ENCODE data around the gene METRNL. TPM values are rescaled to one million over a fixed set of nuclear protein-coding genes. Genes with fewer than 3 reads are reported as not detected.
"Not testable (repeated sequence)": the region's sequence is repeated elsewhere in the genome, so short reads cannot be mapped to it uniquely, and the experiment has no call there.

The METRNL gene
- total RNA-seq, 1 experiment from 2014 or later: 238 TPM

- Histone ChIP-seq H3K36me3 (peaks cover 24% of the 10 kb centered on the region), H3K4me3 (no peak overlapping the region), H3K9me3 (peaks cover 14% of the 10 kb centered on the region), H3K27me3 (no peaks in the 10 kb centered on the region)
- DNase-seq: no peak
These were observed 32.3 kb upstream of the METRNL start for GRCh38 chr17:83047182-83047478.

DNA sequence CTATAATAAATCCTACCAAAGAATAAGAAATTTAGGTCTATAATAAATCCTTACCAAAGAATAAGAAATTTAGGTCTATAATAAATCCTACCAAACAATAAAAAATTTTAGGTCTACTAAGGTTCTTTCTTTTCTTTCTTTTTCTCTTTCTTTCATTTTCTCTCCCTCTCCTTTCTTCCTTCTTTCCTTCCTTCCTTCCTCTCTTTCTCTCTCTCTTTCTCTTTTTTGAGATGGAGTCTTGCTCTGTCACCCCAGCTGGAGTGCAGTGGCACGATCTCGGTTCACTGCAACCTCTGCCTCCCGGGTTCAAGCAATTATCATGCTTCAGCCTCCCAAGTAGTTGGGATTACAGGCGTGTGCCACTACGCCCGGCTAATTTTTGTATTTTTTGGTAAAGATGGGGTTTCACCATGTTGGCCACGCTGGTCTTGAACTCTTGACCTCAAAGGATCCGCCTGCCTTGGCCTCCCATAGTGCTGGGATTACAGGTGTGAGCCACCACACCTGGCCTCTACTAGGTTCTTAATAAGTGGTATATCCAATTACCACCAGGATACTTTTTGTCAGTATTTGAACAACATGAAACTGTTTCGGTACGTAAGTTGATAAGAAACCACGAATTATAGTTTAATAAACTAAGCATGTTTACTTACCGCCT is 31.5 kb upstream of the METRNL start:
- peaks cover 18% of the 10 kb centered on the region for H3K36me3 ChIP-seq
- not testable (repeated sequence) for H3K27me3 ChIP-seq, H3K4me3 ChIP-seq, H3K9me3 ChIP-seq, DNase-seq

DNA sequence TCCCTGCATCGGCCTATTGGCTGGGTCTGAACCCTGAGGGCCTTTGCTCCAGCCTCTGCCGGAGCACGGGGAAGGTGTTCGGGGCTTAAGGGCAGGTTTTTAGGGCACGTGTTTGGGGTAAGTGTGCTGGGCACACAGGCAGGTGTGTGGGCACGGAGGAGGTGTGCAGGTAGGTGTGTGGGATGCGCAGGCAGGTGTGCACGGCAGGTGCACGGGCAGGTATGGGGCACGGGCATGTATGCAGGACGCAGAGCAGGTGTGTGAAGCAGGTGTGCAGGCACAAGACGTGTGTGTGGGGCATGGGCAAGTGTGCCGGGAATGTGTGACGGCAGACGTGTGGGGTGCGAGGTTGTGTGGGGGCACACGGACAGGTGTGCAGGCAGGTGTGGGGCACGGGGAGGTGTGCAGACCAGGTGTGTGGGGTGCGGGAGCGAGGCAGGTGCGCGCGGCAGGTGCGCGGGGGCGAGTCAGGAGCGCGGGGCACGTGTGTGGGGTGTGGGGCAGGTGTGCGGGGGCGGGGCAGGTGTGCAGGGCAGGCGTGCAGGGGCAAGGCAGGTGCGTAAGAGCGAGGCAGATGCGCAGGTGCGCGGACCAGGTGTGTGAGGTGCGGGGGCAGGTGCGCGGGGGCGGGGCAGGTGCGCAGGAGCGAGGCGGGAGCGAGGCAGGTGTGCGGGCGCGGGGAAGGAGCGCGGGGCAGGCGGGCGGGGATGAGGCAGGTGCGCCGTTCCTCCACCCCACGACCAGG is 28.6 kb upstream of the METRNL start:
- no peaks in the 10 kb centered on the region for H3K27me3 ChIP-seq
- H3K9me3 ChIP-seq: peaks cover 8% of the 10 kb centered on the region
- peaks cover 15% of the 10 kb centered on the region for H3K36me3 ChIP-seq
- no peak for DNase-seq
- peak overlapping the region; percentile 82 for H3K4me3 ChIP-seq

GRCh38 chr17:83051396-83052240 is 27.8 kb upstream of the METRNL start:
- peak; percentile 97 for DNase-seq
- Histone ChIP-seq H3K27me3 (no peaks in the 10 kb centered on the region), H3K36me3 (peaks cover 12% of the 10 kb centered on the region), H3K9me3 (peaks cover 6% of the 10 kb centered on the region), H3K4me3 (peak overlapping the region; percentile 82)

GRCh38 chr17:83052241-83052564 is 27.2 kb upstream of the METRNL start:
- DNase-seq: no peak
- no peaks in the 10 kb centered on the region for H3K27me3 ChIP-seq
- H3K4me3 ChIP-seq: peak overlapping the region; percentile 35
- peaks cover 5% of the 10 kb centered on the region for H3K9me3 ChIP-seq
- H3K36me3 ChIP-seq: peaks cover 6% of the 10 kb centered on the region

DNA sequence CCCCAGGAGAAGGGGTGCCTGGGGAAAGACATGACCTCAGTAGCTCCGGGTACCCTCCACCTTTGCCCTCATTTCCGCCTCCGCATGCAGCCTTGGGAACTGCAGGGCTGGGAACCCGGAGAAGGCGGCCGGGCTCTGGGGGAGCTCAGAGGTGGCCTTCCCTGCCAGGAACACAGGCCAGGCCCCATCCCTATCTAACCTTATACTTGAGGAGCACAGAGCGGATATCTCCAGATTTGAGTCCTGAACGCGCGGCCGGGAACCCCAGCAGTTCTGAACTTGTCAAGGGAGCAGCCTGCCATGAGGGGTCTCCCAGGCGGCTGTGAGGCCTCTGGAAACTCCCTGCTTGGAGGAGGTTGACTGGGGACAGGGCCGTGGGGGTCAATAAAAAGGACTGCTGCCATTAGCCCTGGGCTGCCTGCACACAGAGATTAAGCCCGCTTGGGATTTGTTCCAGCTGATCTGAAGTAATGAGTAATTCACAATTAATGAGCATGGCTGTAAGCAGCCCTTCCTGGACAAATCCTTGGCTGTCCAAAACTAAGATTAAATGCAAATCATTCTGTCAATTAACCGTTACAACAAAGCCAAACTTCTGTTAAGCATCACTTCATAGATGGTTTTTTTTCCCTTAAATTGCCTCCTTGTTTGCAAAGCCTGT is 26.3 kb upstream of the METRNL start:
- peaks cover 2% of the 10 kb centered on the region for H3K9me3 ChIP-seq
- H3K4me3 ChIP-seq: no peak overlapping the region
- peaks cover 2% of the 10 kb centered on the region for H3K36me3 ChIP-seq
- no peak for DNase-seq
- no peaks in the 10 kb centered on the region for H3K27me3 ChIP-seq

GRCh38 chr17:83053739-83054451 is 25.5 kb upstream of the METRNL start:
- no peaks in the 10 kb centered on the region for H3K36me3 ChIP-seq
- H3K4me3 ChIP-seq: no peak overlapping the region
- DNase-seq: no peak
- H3K27me3 ChIP-seq: no peaks in the 10 kb centered on the region
- H3K9me3 ChIP-seq: no peaks in the 10 kb centered on the region

GRCh38 chr17:83054518-83055125 is 24.8 kb upstream of the METRNL start:
- DNase-seq: no peak
- Histone ChIP-seq H3K9me3 (no peaks in the 10 kb centered on the region), H3K36me3 (no peaks in the 10 kb centered on the region), H3K4me3 (no peak overlapping the region), H3K27me3 (no peaks in the 10 kb centered on the region)

- not testable (repeated sequence) for DNase-seq, H3K36me3 ChIP-seq, H3K27me3 ChIP-seq, H3K4me3 ChIP-seq, H3K9me3 ChIP-seq
These were observed 24.2 kb upstream of the METRNL start for GRCh38 chr17:83055176-83055575.

DNA sequence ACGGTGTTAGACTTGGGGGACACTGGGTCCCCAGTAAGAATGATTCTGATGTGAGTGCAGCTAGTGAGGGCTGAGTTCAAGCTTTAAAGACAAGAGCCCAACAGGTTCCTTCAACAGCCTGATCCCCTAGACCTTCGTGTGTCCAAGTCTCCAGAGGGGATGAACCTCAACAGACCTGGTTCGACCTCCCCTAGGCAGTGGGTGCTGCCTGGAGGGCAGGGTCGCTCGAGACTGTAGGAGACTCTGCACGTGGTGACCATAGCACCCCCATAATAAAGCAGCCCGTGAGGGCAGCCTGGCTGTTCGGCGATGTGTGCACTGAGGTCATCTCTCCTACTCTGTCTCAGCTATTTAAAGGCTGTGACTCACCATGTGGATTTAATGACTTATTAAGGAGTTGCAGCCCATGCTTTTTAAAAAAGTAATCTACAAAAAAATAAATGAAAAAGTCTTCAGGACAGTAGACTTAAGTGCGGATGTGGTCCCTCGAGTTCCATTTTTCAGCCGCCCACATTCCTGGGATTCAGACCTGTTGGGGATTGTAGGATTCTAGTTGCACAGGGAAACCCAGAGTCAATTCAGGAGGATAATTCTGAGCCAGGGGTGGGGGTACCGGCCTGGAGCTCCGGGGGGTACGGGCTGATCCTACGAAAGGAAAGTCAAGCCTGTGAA is 23.4 kb upstream of the METRNL start:
- Histone ChIP-seq H3K9me3 (no peaks in the 10 kb centered on the region), H3K4me3 (no peak overlapping the region), H3K27me3 (no peaks in the 10 kb centered on the region), H3K36me3 (no peaks in the 10 kb centered on the region)
- peak; percentile 62 for DNase-seq

DNA sequence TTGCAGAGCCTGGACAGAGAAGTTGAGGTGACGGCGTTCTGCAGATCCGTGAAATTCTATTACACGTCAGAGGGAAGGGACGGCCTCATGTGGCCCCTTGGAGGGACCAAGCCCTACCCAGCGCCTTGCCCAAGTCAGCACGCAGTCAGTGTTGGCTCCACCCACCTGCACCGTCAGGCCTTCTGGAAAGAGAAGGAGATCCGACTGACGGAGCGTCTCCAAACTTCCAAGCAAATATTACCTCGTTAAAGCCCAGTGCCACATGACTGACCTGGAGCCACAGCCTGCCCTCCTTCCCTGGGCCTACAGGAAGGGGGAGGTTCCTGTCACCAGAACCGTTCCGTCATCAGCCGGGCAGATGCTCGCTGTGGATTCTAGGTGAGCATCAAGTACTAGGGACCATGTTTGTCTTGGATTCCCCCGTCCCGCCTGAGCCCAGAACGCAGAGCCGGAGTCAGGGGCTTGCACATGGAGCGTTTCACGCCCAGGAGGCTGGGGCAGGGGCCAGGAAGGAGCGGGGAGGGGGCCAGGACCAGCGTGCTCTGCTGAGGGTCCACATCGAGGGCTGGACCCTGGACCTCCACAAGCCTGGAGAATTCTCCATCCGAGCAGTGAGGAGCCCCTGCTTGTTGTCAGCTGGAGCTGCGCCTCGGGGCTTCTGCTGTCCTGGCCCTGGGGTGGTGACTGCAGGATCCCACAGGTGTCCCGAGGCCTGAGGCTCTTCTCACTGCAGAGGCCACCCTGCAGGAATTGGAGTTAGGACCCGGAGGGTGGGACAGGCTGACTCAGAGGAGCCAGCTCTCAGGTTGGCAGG is 22.6 kb upstream of the METRNL start:
- Histone ChIP-seq H3K9me3 (no peaks in the 10 kb centered on the region), H3K4me3 (no peak overlapping the region), H3K27me3 (no peaks in the 10 kb centered on the region), H3K36me3 (no peaks in the 10 kb centered on the region)
- no peak for DNase-seq

- Histone ChIP-seq H3K27me3 (no peaks in the 10 kb centered on the region), H3K4me3 (no peak overlapping the region), H3K36me3 (no peaks in the 10 kb centered on the region), H3K9me3 (no peaks in the 10 kb centered on the region)
- no peak for DNase-seq
These were observed 22.0 kb upstream of the METRNL start for GRCh38 chr17:83057397-83057761.

GRCh38 chr17:83057793-83058265 is 21.6 kb upstream of the METRNL start:
- DNase-seq: no peak

DNA sequence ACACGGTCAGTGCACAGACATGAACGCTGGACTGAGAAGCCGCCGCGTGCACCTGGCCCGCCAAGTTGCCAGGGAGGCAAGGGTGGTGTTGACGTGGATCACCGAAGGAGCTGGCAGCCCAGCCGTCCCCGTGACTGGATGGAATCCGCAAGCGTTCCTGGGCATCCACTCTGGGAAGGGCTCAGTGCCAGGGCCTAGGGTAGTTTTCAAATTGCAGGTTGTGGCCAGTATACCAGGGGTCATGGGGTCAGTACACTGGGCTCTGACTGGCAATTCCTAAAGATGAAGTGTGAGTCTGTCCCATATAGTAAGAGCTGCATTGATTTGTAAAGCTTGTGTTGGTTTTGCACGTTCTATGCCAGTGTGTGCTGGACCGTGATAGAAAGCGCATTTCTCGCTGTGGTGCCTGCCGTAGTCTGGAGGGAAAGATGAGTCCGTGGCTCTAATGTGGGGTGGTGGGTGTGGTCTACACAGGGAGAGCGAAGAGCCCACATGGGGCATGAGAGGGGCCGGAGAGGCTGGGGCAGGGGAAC is 21.1 kb upstream of the METRNL start:
- H3K9me3 ChIP-seq: no peaks in the 10 kb centered on the region
- H3K4me3 ChIP-seq: no peak overlapping the region
- H3K27me3 ChIP-seq: no peaks in the 10 kb centered on the region
- DNase-seq: no peak
- H3K36me3 ChIP-seq: no peaks in the 10 kb centered on the region

More at GRCh38 chr17:83057793-83058265, 21.6 kb upstream of the METRNL start:
- no peaks in the 10 kb centered on the region for H3K9me3 ChIP-seq
- H3K27me3 ChIP-seq: no peaks in the 10 kb centered on the region
- H3K36me3 ChIP-seq: no peaks in the 10 kb centered on the region
- no peak overlapping the region for H3K4me3 ChIP-seq

DNA sequence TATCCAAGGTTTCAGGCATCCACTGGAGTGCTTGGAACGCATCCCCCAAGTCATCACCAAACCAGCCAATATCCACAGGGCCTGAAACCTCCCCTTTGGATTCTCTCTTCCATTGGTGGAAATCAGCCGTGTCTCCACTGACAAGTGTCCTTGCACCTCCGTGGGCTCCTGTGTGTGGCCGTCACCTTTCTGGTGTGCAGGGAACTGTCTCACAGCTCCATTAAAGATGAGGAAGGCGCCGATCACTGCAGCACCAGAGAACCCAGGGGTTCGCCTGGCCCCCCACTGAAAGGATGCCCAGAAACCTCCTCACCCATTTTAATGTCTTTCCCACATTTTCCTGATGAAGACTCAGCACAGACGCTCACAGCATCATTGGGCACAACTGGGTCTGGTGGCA is 17.8 kb upstream of the METRNL start:
- no peak for DNase-seq
- no peak overlapping the region for H3K4me3 ChIP-seq
- H3K9me3 ChIP-seq: no peaks in the 10 kb centered on the region
- H3K27me3 ChIP-seq: no peaks in the 10 kb centered on the region
- H3K36me3 ChIP-seq: no peaks in the 10 kb centered on the region
